NOMO-1 treated with dmso at 0.1 percent for 144 hours (cell line): ENCODE results near the gene ERO1B.

Experiments used
- DNase-seq: peaks from one replicate; lab custom pipeline; 2025; ENCODE audit not compliant: unreplicated experiment; lab: John Stamatoyannopoulos, UW

The ERO1B gene

GRCh38 chr1:236253918-236254637 lies 27.7 kb downstream of the ERO1B start:
- no peak for DNase-seq

GRCh38 chr1:236253119-236253518 lies 28.6 kb downstream of the ERO1B start:
- DNase-seq = no peak

GRCh38 chr1:236251587-236251986 lies 30.2 kb downstream of the ERO1B start:
- DNase-seq = no peak

- DNase-seq = no peak
These were observed 34.5 kb downstream of the ERO1B start for GRCh38 chr1:236247286-236247685.

- DNase-seq = no peak
These were observed 39.2 kb downstream of the ERO1B start for GRCh38 chr1:236242568-236242967.

GRCh38 chr1:236240675-236241074 lies 41.1 kb downstream of the ERO1B start:
- no peak for DNase-seq

GRCh38 chr1:236239092-236239585 lies 42.6 kb downstream of the ERO1B start:
- DNase-seq = no peak

GRCh38 chr1:236235116-236235515 lies 46.6 kb downstream of the ERO1B start:
- no peak for DNase-seq

- peak; percentile 16 for DNase-seq
These were observed 53.3 kb downstream of the ERO1B start for GRCh38 chr1:236228411-236228810.

- DNase-seq = no peak
These were observed 59.1 kb downstream of the ERO1B start for GRCh38 chr1:236222632-236223031.

- no peak for DNase-seq
These were observed 61.3 kb downstream of the ERO1B start for GRCh38 chr1:236220473-236220872.

GRCh38 chr1:236214761-236215160 lies 67.0 kb downstream of the ERO1B start:
- DNase-seq = no peak

GRCh38 chr1:236213534-236213933 lies 68.2 kb downstream of the ERO1B start:
- no peak for DNase-seq

- no peak for DNase-seq
These were observed 69.9 kb downstream of the ERO1B start for GRCh38 chr1:236211815-236212214.

- no peak for DNase-seq
These were observed 72.0 kb downstream of the ERO1B start for GRCh38 chr1:236209713-236210112.

- no peak for DNase-seq
These were observed 72.6 kb downstream of the ERO1B start for GRCh38 chr1:236209185-236209584.

- DNase-seq = no peak
These were observed 74.2 kb downstream of the ERO1B start for GRCh38 chr1:236207569-236207968.

GRCh38 chr1:236207121-236207520 lies 74.6 kb downstream of the ERO1B start:
- DNase-seq = no peak

- DNase-seq = no peak
These were observed 75.2 kb downstream of the ERO1B start for GRCh38 chr1:236206548-236206947.

GRCh38 chr1:236204656-236205055 lies 77.1 kb downstream of the ERO1B start:
- no peak for DNase-seq

GRCh38 chr1:236204039-236204438 lies 77.7 kb downstream of the ERO1B start:
- DNase-seq = no peak

- no peak for DNase-seq
These were observed 80.0 kb downstream of the ERO1B start for GRCh38 chr1:236201786-236202185.

- no peak for DNase-seq
These were observed 80.8 kb downstream of the ERO1B start for GRCh38 chr1:236200925-236201324.
